T-helper 2 cell treated with Interferon-gamma antibody and Interleukin-4, amounts not matched to agents 100 ng/mL and 5 ng/mL, for 36 hours (primary cell): Measurements from ENCODE around the gene SLC16A11. TPM values are rescaled to one million over a fixed set of nuclear protein-coding genes. Genes with fewer than 3 reads are reported as not detected.
"Not testable (repeated sequence)": the region's sequence is repeated elsewhere in the genome, so short reads cannot be mapped to it uniquely, and the experiment has no call there.

Experiments
- intact Hi-C: fragments of 100-400 bp; cut with micrococcal nuclease; formaldehyde crosslinking; loops from one replicate; pipeline ENCODE4 v1.15.1; 2023
- total RNA-seq: library from RNA; stranded (reverse); gene quantifications from 2 replicates; pipeline ENCODE4 v1.2.3, GENCODE V29; 2022

The SLC16A11 gene
- total RNA-seq, 1 donor from 2014 or later: 0.09 TPM

- intact Hi-C loops: no loop called here
These were observed 15.0 kb upstream of the SLC16A11 start for GRCh38 chr17:7058831-7059447.

GRCh38 chr17:7056386-7056785, 12.5 kb upstream of the SLC16A11 start:
- intact Hi-C loops: no loop called here

- intact Hi-C loops: not testable (repeated sequence)
These were observed 6.7 kb upstream of the SLC16A11 start for GRCh38 chr17:7050583-7050982.

- intact Hi-C loops: no loop called here
These were observed 5.1 kb upstream of the SLC16A11 start for GRCh38 chr17:7048968-7049367.

GRCh38 chr17:7047566-7047965, 3.7 kb upstream of the SLC16A11 start:
- intact Hi-C loops: loop anchor here (2.0 kb wide), 1 partner anchor 129 kb away; no protein-coding TSS in a partner anchor

GRCh38 chr17:7046725-7047397, 3.0 kb upstream of the SLC16A11 start:
- intact Hi-C loops: loop anchor here (1.0 to 2.0 kb wide), 2 partner anchors 130 to 249 kb away; no protein-coding TSS in a partner anchor

- intact Hi-C loops: loop anchor here (1.0 to 2.0 kb wide), 2 partner anchors 131 to 250 kb away; no protein-coding TSS in a partner anchor
These were observed 2.3 kb upstream of the SLC16A11 start for GRCh38 chr17:7046127-7046724.

- intact Hi-C loops: loop anchor here (1.0 to 2.0 kb wide), 3 partner anchors 91 to 251 kb away; no protein-coding TSS in a partner anchor
These were observed 1.7 kb upstream of the SLC16A11 start for GRCh38 chr17:7045492-7046126.

GRCh38 chr17:7043182-7043496, 753 bp downstream of the SLC16A11 start:
- intact Hi-C loops: no loop called here

GRCh38 chr17:7042501-7043181, 1.3 kb downstream of the SLC16A11 start:
- intact Hi-C loops: no loop called here

GRCh38 chr17:7041607-7042500, 2.0 kb downstream of the SLC16A11 start:
- intact Hi-C loops: no loop called here

- intact Hi-C loops: loop anchor here (5.0 kb wide), 1 partner anchor 172 kb away; no protein-coding TSS in a partner anchor
These were observed 4.1 kb downstream of the SLC16A11 start for GRCh38 chr17:7039832-7040231.

- intact Hi-C loops: loop anchor here (5.0 kb wide), 1 partner anchor 174 kb away; no protein-coding TSS in a partner anchor
These were observed 5.6 kb downstream of the SLC16A11 start for GRCh38 chr17:7038025-7038862.

- intact Hi-C loops: loop anchor here (1.0 to 5.0 kb wide), 3 partner anchors 12 to 177 kb away; partner anchors contain the start of gene BCL6B
These were observed 8.1 kb downstream of the SLC16A11 start, which contains the start of gene SLC16A13 for GRCh38 chr17:7035591-7036368. SLC16A13 (plus strand) TSS chr17:7036015; CDS start chr17:7036383, 368 bp downstream.

- intact Hi-C loops: loop anchor here (1.0 to 5.0 kb wide), 3 partner anchors 12 to 177 kb away; partner anchors contain the start of gene BCL6B
These were observed 8.8 kb downstream of the SLC16A11 start for GRCh38 chr17:7034955-7035590.

GRCh38 chr17:7029659-7030058, 14.2 kb downstream of the SLC16A11 start:
- intact Hi-C loops: no loop called here

- intact Hi-C loops: no loop called here
These were observed 14.8 kb downstream of the SLC16A11 start for GRCh38 chr17:7029096-7029495.

- intact Hi-C loops: no loop called here
These were observed 16.6 kb downstream of the SLC16A11 start for GRCh38 chr17:7027335-7027734.
